Panc1 (cell line): ENCODE measurements around the gene GMDS.

ENCODE experiments used
- CTCF ChIP-seq: fragments of 450-650 bp; IDR thresholded peaks from 2 replicates; pipeline ENCODE4 v1.5.1; 2017; ENCODE audit warnings: mild to moderate bottlenecking
- POLR2AphosphoS5 ChIP-seq: IDR thresholded peaks from 2 replicates; pipeline ENCODE4 v1.6.1; 2012; ENCODE audit warnings: mild to moderate bottlenecking, low read depth, low read length, moderate library complexity
- REST ChIP-seq, 2 experiments: IDR thresholded peaks; 2 replicates each; pipeline ENCODE4 v1.6.1; 2011 to 2012; ENCODE audit warnings: low read depth in 2 of 2, control low read depth in 1 of 2, low read length in 1 of 2, mild to moderate bottlenecking in 1 of 2, moderate library complexity in 1 of 2; ENCODE audit not compliant: insufficient read depth in 1 of 2
- SIN3A ChIP-seq: IDR thresholded peaks from 2 replicates; pipeline ENCODE4 v1.6.1; 2012; ENCODE audit warnings: low read depth, mild to moderate bottlenecking, low read length, moderate library complexity, borderline replicate concordance; ENCODE audit not compliant: insufficient read depth
- TCF7L2 ChIP-seq: IDR thresholded peaks from 2 replicates; pipeline ENCODE4 v1.6.1; 2011; ENCODE audit warnings: mild to moderate bottlenecking, low read depth, low read length, inconsistent platforms

GRCh38 chr6:1663511-1663910, 581.9 kb downstream of the GMDS start:
- no peak for TF ChIP-seq POLR2AphosphoS5
- no peak for TF ChIP-seq CTCF
- TF ChIP-seq TCF7L2: no peak
- TF ChIP-seq REST (IDR thresholded peaks at IDR 0.05; ENCODE audit: insufficient read depth in 1 of 2, low read depth in 2 of 2, low read length in 1 of 2): no peak
- TF ChIP-seq SIN3A: no peak
